CD8-positive, alpha-beta memory T cell (primary cell): ENCODE results near the gene DEFB131B. TPM values are rescaled to one million over a fixed set of nuclear protein-coding genes. Genes with fewer than 3 reads are reported as not detected.
A peak's percentile ranks its signal among the peaks of the same experiment; 100 is the strongest.

Source experiments
- CTCF ChIA-PET: fragments of 350-600 bp; sonication (Branson Sonifier 250); formaldehyde crosslinking; loops from one replicate; lab custom pipeline; 2021; ENCODE audit warnings: antibody characterized with exemption; lab: Charles Lee
- POLR2A ChIA-PET: fragments of 350-600 bp; sonication (Branson Sonifier 250); formaldehyde crosslinking; loops from one replicate; lab custom pipeline; 2021; ENCODE audit warnings: antibody characterized with exemption; lab: Charles Lee
- DNase-seq, 5 donors: peaks; one replicate each; pipeline versions ENCODE4 v3.0.0 to v3.0.0-alpha.2; 2020 to 2022; ENCODE audit warnings: mixed read lengths in 1 of 5
- H3K27ac ChIP-seq: one replicate; pipeline ENCODE4 v1.7.0; 2013; ENCODE audit warnings: low read depth, mild to moderate bottlenecking, low read length, moderate library complexity
- H3K27me3 ChIP-seq: 2 replicates; pipeline ENCODE4 v1.7.0; 2013; ENCODE audit warnings: low read length, mild to moderate bottlenecking; ENCODE audit not compliant: insufficient read depth, poor library complexity, severe bottlenecking
- H3K36me3 ChIP-seq: 2 replicates; pipeline ENCODE4 v1.7.0; 2013; ENCODE audit warnings: mild to moderate bottlenecking, low read length, moderate library complexity; ENCODE audit not compliant: insufficient read depth
- H3K4me1 ChIP-seq: 2 replicates; pipeline ENCODE4 v1.7.0; 2013; ENCODE audit warnings: mild to moderate bottlenecking, low read length, moderate library complexity; ENCODE audit not compliant: insufficient read depth
- H3K4me3 ChIP-seq: 2 replicates; pipeline ENCODE4 v1.7.0; 2013; ENCODE audit warnings: mild to moderate bottlenecking, low read length
- H3K9me3 ChIP-seq: 2 replicates; pipeline ENCODE4 v1.7.0; 2013; ENCODE audit warnings: mild to moderate bottlenecking, low read length
- H3K27ac Mint-ChIP-seq, 8 donors: one replicate each; pipeline ENCODE4 v1.8.0; 2020 to 2021; ENCODE audit warnings: mixed read lengths in 8 of 8, mild to moderate bottlenecking in 6 of 8, inconsistent platforms in 3 of 8, moderate library complexity in 3 of 8
- H3K27me3 Mint-ChIP-seq, 2 donors: one replicate each; pipeline ENCODE4 v1.8.0; 2020 to 2021; ENCODE audit warnings: mixed read lengths in 2 of 2, mild to moderate bottlenecking in 1 of 2, moderate library complexity in 1 of 2
- H3K36me3 Mint-ChIP-seq, 3 donors: one replicate each; pipeline ENCODE4 v1.8.0; 2020 to 2021; ENCODE audit warnings: mixed read lengths in 3 of 3, inconsistent platforms in 1 of 3, mild to moderate bottlenecking in 1 of 3
- H3K4me1 Mint-ChIP-seq, 3 donors: one replicate each; pipeline ENCODE4 v1.8.0; 2020 to 2021; ENCODE audit warnings: mixed read lengths in 3 of 3, inconsistent platforms in 1 of 3, mild to moderate bottlenecking in 1 of 3
- H3K4me3 Mint-ChIP-seq, 7 donors: one replicate each; pipeline ENCODE4 v1.8.0; 2020 to 2021; ENCODE audit warnings: mixed read lengths in 7 of 7, mild to moderate bottlenecking in 6 of 7, moderate library complexity in 4 of 7, inconsistent platforms in 2 of 7
- H3K9me3 Mint-ChIP-seq, 5 donors: one replicate each; pipeline ENCODE4 v1.8.0; 2020 to 2022; ENCODE audit warnings: mixed read lengths in 5 of 5, mild to moderate bottlenecking in 3 of 5, moderate library complexity in 2 of 5, inconsistent platforms in 1 of 5
- polyA plus RNA-seq: library from polyadenylated mRNA; unstranded; fragments of 300-500 nt; fragmentation: Illumina TruSeq; gene quantifications from one replicate; pipeline ENCODE4 v1.2.3, GENCODE V29; 2021
- total RNA-seq, 2 experiments: library from RNA; stranded (reverse); gene quantifications; one replicate each; pipeline ENCODE4 v1.2.3, GENCODE V29; 2021

DEFB131B gene
- total and polyA plus RNA-seq, 3 experiments from 2014 or later, result not detected

DNA sequence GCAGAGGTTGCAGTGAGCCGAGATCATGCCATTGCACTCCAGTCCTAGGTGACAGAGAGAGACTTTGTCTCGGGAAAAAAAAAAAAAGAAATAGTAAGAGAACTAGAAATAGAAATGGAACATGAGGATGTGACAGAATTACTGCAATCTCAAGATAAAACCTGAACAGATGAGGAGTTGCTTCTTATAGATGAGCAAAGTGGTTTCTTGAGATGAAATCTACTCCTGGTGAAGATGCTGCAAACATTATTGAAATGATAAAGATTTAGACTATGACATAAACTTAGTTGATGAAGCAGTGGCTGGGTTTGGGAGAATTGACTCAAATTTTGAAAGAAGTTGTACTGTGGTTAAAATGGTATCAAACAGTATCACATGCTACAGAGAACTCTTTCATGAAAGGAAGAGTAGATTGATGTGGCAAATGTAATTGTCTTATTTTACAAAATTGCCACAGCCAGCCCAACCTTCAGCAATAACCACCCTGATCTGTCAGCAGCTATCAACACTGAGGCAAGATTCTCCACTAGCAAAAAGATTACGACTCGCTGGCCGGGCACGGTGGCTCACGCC is 36.5 kb downstream of the DEFB131B start:
- CTCF ChIA-PET, result interaction anchor here (1.1 kb wide), 1 partner anchor 14 kb away, joined by 3 read pairs; the partner anchor contains the start of genes RNF121 and XNDC1N
- Mint-ChIP-seq H3K9me3 (no peaks in the 10 kb centered on the region), H3K27me3 (no peaks in the 10 kb centered on the region), H3K4me3 (no peak overlapping the region), H3K4me1 (no peaks in the 10 kb centered on the region), H3K27ac (no peak overlapping the region), H3K36me3 (peaks cover 19 to 80% (median 37%) of the 10 kb centered on the region in 3 donors)
- peaks cover 15% of the 10 kb centered on the region for H3K36me3 ChIP-seq
- no peak overlapping the region for H3K4me3 ChIP-seq
- no peaks in the 10 kb centered on the region for H3K27me3 ChIP-seq
- no peaks in the 10 kb centered on the region for H3K9me3 ChIP-seq
- no peak for DNase-seq
- no peak overlapping the region for H3K27ac ChIP-seq
- no peaks in the 10 kb centered on the region for H3K4me1 ChIP-seq
- POLR2A ChIA-PET, result interaction anchor here (0.6 kb wide), 1 partner anchor 76 kb away, joined by 3 read pairs; no protein-coding TSS in a partner anchor

DNA sequence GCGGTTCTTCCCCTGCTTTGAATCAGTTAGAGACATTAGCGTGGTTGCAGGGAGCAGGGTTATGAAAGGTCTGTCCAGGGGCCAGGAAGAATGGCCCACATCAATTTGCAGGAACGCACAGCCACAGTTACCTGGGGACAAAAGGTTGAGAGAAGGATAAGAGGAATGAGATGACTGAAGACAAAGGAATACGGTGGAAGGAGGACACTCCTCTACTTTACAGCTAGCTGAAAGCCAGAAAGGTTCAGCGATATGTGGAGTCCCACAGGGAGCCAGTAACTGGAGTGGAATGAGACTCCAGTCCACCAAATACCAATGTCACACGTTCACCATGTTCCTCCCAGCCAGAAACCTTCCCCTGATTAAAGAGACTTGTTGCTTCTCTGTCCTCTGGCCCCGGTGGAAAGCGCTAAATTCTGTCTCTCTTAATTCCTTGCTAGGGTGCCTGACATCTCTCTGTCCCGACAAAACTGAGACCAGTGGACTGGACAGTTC is 39.4 kb downstream of the DEFB131B start:
- Histone ChIP-seq H3K4me1 (no peaks in the 10 kb centered on the region), H3K36me3 (peaks cover 18% of the 10 kb centered on the region), H3K9me3 (no peaks in the 10 kb centered on the region), H3K27ac (no peak overlapping the region), H3K27me3 (no peaks in the 10 kb centered on the region), H3K4me3 (no peak overlapping the region)
- ChIA-PET CTCF (no interaction called here), POLR2A (no interaction called here)
- H3K9me3 Mint-ChIP-seq, result no peaks in the 10 kb centered on the region
- H3K36me3 Mint-ChIP-seq, result peaks cover 19 to 61% (median 26%) of the 10 kb centered on the region in 3 donors
- no peak overlapping the region for H3K4me3 Mint-ChIP-seq
- no peaks in the 10 kb centered on the region for H3K27me3 Mint-ChIP-seq
- H3K4me1 Mint-ChIP-seq, result no peaks in the 10 kb centered on the region
- peak overlapping the region in 1 of 8 donors; percentile 55 for H3K27ac Mint-ChIP-seq
- DNase-seq, result no peak

DNA sequence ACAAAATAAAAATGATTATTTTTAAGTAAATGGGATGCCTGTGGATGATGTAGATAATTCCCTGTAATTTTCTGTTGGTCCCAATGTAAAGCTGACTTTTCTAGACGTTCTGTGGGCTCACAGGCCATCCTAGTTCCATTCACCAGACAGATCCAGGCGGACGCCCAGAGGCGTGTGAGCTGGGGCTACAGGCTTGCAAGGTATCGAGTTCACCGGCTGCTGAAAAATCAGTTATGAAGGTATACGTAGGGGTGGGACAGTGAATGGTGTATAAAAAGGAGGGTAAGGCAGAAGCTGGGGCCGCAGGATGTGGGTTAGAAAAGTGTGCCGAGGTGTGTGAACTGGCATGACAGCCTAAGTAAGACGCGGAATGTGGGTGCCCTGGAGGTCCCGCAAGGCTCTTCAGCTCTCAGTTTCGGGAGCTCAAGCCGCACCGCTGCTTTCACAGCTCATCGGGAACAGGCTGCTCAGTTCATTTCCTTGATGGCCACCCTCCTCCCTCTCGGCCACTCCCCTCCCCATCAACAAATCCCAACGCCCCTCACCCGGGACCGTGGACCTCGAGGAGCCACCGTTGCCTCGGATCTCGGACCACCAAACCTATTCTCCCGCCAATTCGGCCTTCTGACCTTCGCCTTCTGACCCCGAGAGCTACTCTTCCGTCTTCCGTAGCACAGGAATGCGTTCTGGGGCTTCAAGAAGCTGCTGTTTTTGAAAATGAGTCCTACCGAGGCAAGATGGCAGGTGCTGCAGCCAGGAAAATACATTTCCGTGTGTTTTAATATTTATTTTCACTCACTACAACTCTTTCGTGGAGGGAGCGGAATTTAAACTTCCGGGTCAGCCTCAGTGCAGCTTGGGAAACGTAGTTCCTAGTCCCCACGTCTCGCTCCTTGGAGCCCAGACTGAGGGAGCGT is 49.8 kb downstream of the DEFB131B start, which contains the start of gene XNDC1N:
XNDC1N (minus strand) TSS at position 775 of the 917 bp plus-strand sequence. CDS start 5,241 bp downstream, outside the sequence.
- no peaks in the 10 kb centered on the region for H3K27me3 ChIP-seq
- Mint-ChIP-seq H3K9me3 (no peaks in the 10 kb centered on the region), H3K27me3 (no peaks in the 10 kb centered on the region), H3K27ac (peak within 1 kb of the TSS; percentile 96 to 99 (median 99)), H3K4me1 (peaks cover 43 to 59% (median 54%) of the 10 kb centered on the region in 3 donors), H3K4me3 (peak within 1 kb of the TSS; percentile 95 to 99 (median 99)), H3K36me3 (peaks cover 0 to 26% (median 0%) of the 10 kb centered on the region in 3 donors)
- peaks cover 20% of the 10 kb centered on the region for H3K4me1 ChIP-seq
- H3K9me3 ChIP-seq, result no peaks in the 10 kb centered on the region
- POLR2A ChIA-PET, result interaction anchor here (0.5 to 2.7 kb wide), 3 partner anchors 10 to 295 kb away, joined by 3 to 7 read pairs (median 4); no protein-coding TSS in a partner anchor
- DNase-seq, result peak in 4 of 5 donors; percentile 40 to 87 (median 64)
- CTCF ChIA-PET, result interaction anchor here (0.9 to 1.3 kb wide), 4 partner anchors 9 to 185 kb away, joined by 3 to 4 read pairs (median 3); partner anchors contain the start of gene ANAPC15
- H3K27ac ChIP-seq, result peak within 1 kb of the TSS; percentile 96
- peak within 1 kb of the TSS; percentile 95 for H3K4me3 ChIP-seq
- H3K36me3 ChIP-seq, result no peaks in the 10 kb centered on the region

DNA sequence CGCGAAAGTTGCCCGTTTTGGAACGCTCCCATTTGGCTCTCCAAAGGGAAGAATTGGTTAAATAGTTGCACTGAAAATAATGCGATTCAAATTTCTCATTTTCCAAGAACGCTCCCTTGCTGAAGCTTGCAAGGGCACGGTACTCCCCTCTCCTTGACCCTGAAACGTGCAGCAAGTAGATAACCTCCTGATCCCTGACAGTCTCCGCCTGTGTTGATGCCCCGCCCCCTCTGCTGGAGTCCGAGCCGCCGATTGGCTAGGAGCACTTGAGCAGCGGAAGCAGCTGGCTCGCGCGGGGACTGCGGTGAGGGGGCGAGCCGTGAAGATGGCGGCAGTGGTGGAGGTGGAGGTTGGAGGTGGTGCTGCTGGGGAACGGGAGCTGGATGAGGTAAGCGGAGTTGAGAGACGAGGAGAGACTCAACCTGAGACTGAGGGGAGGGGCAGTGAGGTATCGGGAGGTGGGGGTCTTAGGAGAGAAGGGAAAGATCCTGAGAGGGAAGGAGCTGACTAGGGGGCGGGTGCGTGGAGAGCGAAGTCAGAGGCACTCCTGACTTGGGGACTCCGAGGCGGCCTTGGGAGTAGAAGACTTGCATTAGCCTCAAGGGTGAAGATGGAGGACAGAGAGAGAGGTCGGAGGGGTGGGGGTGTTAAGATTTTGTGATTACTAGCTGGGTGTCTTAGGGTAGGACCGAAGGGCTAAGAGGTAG is 50.6 kb downstream of the DEFB131B start, which contains the start of gene RNF121:
RNF121 (plus strand) TSS at position 310 of the 707 bp plus-strand sequence; CDS start at position 326, 16 bp downstream.
- Mint-ChIP-seq H3K9me3 (no peaks in the 10 kb centered on the region), H3K4me3 (peak within 1 kb of the TSS; percentile 95 to 99 (median 99)), H3K27me3 (no peaks in the 10 kb centered on the region), H3K36me3 (peaks cover 0 to 24% (median 0%) of the 10 kb centered on the region in 3 donors), H3K4me1 (peaks cover 47 to 67% (median 58%) of the 10 kb centered on the region in 3 donors), H3K27ac (peak within 1 kb of the TSS; percentile 96 to 99 (median 99))
- Histone ChIP-seq H3K4me1 (peaks cover 20% of the 10 kb centered on the region), H3K4me3 (peak within 1 kb of the TSS; percentile 95), H3K27me3 (no peaks in the 10 kb centered on the region), H3K27ac (peak within 1 kb of the TSS; percentile 96), H3K9me3 (no peaks in the 10 kb centered on the region), H3K36me3 (no peaks in the 10 kb centered on the region)
- CTCF ChIA-PET, result interaction anchor here (0.9 to 1.3 kb wide), 4 partner anchors 9 to 184 kb away, joined by 3 to 4 read pairs (median 3); partner anchors contain the start of gene ANAPC15
- DNase-seq, result peak; percentile 95 to 98 (median 97)
- POLR2A ChIA-PET, result interaction anchor here (0.6 to 2.7 kb wide), 3 partner anchors 9 to 294 kb away, joined by 3 to 7 read pairs (median 4); partner anchors contain the start of gene ANAPC15

DNA sequence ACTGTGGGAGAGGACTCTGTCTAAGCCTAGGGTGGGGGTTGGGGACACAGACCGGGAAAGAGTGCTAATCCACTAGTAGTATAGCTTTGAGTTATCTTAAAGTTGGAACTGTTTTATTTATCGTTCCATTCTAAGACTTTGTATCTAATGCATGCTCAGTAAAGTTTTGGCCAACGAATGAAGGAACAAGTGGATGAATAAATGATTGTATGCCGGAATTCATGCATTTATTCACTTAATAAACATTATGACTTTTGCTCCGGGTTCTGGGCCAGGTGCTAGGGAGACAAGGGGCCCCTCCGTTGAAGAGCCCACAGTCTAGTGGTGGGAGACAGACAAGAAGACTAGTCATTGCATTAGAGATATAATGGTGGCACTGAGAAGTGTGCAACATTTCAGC is 51.2 kb downstream of the DEFB131B start:
- peak overlapping the region; percentile 5 to 99 (median 99) for H3K27ac Mint-ChIP-seq
- H3K36me3 Mint-ChIP-seq, result peaks cover 0 to 24% (median 0%) of the 10 kb centered on the region in 3 donors
- Histone ChIP-seq H3K4me3 (peak overlapping the region; percentile 95), H3K27me3 (no peaks in the 10 kb centered on the region), H3K9me3 (no peaks in the 10 kb centered on the region), H3K27ac (peak overlapping the region; percentile 96), H3K4me1 (peaks cover 20% of the 10 kb centered on the region), H3K36me3 (no peaks in the 10 kb centered on the region)
- no peaks in the 10 kb centered on the region for H3K27me3 Mint-ChIP-seq
- DNase-seq, result no peak
- peaks cover 52 to 73% (median 64%) of the 10 kb centered on the region in 3 donors for H3K4me1 Mint-ChIP-seq
- H3K4me3 Mint-ChIP-seq, result peak overlapping the region; percentile 95 to 99 (median 99)
- ChIA-PET CTCF (interaction anchor here (1.2 to 1.3 kb wide), 2 partner anchors 16 to 117 kb away, joined by 3 to 4 read pairs; no protein-coding TSS in a partner anchor), POLR2A (interaction anchor here (0.6 to 2.7 kb wide), 3 partner anchors 8 to 294 kb away, joined by 3 to 7 read pairs (median 4); partner anchors contain the start of gene ANAPC15)
- H3K9me3 Mint-ChIP-seq, result no peaks in the 10 kb centered on the region

DNA sequence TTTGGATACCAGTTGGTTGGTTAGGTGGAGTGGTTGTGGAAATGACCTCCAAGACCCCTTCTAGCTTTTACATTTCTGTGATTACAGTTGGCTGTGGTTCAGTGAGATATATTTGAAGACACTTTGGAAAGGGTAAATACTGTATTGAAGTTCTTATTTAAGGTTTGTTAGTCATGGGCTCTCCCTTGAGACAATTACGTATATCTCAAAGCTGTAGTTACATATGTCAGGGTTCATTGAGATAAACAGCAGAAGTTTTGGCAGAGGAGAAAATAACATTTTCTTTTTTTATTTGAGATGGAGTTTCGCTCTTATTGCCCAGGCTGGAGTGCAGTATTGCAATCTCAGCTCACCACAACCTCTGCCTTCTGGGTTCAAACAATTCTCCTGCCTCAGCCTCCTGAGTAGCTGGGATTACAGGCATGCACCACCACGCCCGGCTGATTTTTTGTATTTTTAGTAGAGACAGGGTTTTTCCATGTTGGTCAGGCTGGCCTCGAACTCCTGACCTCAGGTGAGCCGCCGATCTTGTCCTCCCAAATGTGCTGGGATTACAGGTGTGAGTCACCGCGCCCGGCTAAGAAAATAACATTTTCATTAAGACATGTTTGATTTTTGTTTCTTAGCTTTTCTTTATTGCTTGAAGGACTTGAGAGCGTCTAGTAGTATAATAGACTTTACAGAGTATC is 52.4 kb downstream of the DEFB131B start:
- peaks cover 0 to 20% (median 0%) of the 10 kb centered on the region in 3 donors for H3K36me3 Mint-ChIP-seq
- no peak overlapping the region for H3K27ac ChIP-seq
- H3K9me3 Mint-ChIP-seq, result no peaks in the 10 kb centered on the region
- H3K36me3 ChIP-seq, result no peaks in the 10 kb centered on the region
- POLR2A ChIA-PET, result no interaction called here
- no peaks in the 10 kb centered on the region for H3K9me3 ChIP-seq
- CTCF ChIA-PET, result no interaction called here
- H3K4me1 Mint-ChIP-seq, result peaks cover 53 to 79% (median 70%) of the 10 kb centered on the region in 3 donors
- H3K27me3 Mint-ChIP-seq, result no peaks in the 10 kb centered on the region
- peaks cover 20% of the 10 kb centered on the region for H3K4me1 ChIP-seq
- no peak overlapping the region for H3K4me3 ChIP-seq
- H3K4me3 Mint-ChIP-seq, result peak overlapping the region; percentile 65 to 99 (median 99)
- H3K27ac Mint-ChIP-seq, result peak overlapping the region in 3 of 8 donors; percentile 5 to 58 (median 49)
- H3K27me3 ChIP-seq, result no peaks in the 10 kb centered on the region
- DNase-seq, result no peak
